LoVo (cell line): Measurements from ENCODE around the gene TEN1.
A peak's percentile ranks its signal among the peaks of the same experiment; 100 is the strongest.
"Not testable (repeated sequence)": the region's sequence is repeated elsewhere in the genome, so short reads cannot be mapped to it uniquely, and the experiment has no call there.

Experiments
- DNase-seq: peaks from one replicate; pipeline ENCODE4 v3.0.0-alpha.2; 2016; ENCODE audit warnings: low spot score

The TEN1 gene

DNA sequence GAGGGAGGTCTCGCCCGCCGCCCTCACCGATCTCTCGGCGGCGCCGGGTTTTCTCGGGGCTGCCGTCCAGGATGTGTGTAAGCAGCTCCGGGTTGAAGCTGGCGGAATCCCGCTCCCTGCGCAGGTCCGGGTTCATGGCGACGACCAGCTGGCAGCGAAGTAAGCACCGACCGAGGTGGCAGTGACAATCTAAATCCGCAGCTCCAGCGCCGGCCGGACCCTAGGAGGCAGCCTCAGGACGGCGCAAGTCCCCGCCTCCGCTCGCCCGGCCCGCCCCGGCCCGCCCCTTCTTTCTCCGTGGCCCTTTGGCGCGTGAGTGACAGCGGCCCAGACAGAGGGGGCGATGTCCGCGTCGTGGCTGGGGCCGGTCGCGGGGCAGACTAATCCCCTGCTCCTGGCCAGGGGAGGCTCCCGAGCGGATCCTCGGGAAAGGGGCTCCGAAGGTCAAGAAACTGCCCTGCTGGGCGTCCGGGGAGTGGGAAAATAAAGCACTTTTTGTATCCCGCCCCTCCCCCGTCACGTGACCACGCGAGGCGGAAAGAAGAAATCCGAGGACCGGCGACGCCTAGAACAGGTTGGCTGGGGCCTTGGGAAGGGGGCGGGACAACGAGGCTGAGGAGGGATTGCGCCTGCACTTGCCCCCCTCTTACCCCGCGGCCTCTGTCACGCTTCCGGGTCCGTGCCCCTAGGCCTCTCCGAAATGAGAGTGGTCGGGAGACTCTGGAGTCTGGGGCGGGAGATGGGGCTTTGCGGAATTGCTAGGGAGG is at the start of gene TEN1, which contains the start of gene ACOX1:
Gene TEN1, plus strand, starts transcription at position 303 of the 767 bp plus-strand sequence. CDS start 6,953 bp downstream, outside the sequence.
Gene ACOX1, minus strand, starts transcription at position 229 of the 767 bp plus-strand sequence. Its CDS starts 93 bp downstream, at position 136.
- peak; percentile 96 for DNase-seq

- DNase-seq, result no peak
Measured at GRCh38 chr17:75931062-75931461, 48.0 kb upstream of the TEN1 start.

DNA sequence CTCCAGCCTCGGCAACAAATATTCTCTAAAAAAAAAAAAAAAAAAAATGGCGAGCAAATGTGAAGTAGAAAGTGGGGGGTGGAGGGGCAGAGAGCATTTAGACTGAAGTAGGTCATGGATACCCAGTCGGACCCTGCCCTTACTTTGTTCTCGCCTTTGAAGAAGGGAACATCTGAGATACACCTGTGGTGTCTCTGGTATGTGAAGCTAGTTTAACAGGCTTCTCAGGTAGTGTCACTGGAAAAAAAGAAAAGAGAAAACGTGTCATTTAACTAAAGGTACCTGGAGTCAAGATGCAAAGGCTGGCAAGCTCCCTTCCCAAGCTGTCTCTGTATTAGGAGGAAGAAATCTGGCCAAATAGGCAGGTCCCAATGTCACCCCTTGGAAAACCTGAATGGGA is 46.2 kb upstream of the TEN1 start:
- no peak for DNase-seq

GRCh38 chr17:75933808-75934207 is 45.2 kb upstream of the TEN1 start:
- no peak for DNase-seq

DNA sequence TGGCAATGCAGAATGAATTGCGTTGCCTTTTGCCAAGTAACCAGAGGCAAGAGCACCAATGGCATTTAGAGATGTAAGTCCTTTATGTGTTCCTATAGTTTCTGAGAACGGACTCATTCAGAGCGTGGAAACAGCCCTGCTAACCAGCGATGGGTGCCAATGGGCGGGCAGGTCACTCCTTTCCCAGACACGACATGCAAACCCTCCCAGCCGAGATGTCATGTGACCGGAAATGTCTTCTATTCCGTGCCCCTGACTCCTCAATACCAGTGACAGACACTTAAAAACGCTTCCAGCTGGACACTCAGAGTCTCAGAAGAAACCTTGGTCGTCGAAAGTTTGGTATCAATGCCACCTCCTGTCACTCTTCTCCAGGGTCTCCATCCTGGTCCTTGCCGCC is 41.4 kb upstream of the TEN1 start:
- DNase-seq, result no peak

DNA sequence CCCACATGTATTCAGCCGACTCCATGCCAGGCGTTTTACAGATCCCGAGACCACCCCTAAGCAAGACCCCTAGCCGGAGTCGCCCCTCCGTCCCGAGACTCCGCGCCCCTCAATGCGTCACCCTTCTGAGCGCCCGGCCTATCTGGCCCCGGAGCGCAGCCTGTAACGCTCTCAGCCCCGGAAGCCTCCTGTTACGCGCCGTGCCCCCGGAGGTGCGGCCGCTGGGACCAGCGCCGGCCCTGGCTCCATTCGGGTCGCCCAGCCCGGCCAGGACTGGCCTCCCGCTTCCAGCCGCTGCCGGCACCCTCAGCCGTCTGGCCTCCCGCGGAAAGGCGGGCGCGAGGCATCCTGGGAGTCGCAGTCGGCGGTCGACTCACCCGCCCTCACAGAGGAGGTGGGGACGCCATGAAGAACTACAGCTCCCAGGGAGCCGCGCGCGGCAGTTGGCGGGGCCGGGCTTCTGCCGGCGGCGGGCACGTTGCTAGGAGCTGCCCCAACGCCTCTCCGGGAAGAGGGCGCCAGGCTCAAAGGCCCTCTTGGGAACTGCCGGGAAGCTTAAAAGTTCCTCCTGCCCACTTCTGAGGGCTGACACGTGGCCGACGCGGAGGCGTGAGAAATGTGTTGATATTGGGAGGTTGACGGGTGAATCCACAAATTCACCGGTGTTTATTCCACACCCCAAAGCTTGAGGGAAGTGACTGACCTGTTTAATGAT is 38.2 kb upstream of the TEN1 start, which contains the start of gene FBF1:
Gene FBF1, minus strand, starts transcription at position 316 of the 715 bp plus-strand sequence. CDS start 2,893 bp downstream, outside the sequence.
- peak; percentile 96 for DNase-seq

DNA sequence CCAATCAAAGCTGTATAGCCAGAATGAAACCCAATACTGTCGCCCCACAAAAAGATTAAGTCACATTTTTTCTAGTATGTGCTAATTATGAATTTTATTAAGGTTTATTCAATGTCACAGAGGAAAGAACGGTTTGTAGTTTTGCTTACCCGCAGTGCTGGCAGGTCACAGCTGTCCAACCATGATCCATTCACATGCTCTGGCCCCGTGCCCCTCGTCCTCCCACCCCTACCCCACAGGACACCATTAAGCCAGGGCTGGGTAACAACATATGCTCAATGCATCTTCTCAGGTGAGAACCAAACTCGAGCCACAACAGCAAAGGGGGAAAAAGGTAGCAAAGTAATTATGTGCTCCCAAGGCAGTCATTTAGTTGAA is 37.6 kb upstream of the TEN1 start:
- DNase-seq, result no peak

- no peak for DNase-seq
Measured at GRCh38 chr17:75942473-75942872, 36.6 kb upstream of the TEN1 start.

- no peak for DNase-seq
Measured at GRCh38 chr17:75943491-75943890, 35.5 kb upstream of the TEN1 start.

- no peak for DNase-seq
Measured at GRCh38 chr17:75945211-75945610, 33.8 kb upstream of the TEN1 start.

DNA sequence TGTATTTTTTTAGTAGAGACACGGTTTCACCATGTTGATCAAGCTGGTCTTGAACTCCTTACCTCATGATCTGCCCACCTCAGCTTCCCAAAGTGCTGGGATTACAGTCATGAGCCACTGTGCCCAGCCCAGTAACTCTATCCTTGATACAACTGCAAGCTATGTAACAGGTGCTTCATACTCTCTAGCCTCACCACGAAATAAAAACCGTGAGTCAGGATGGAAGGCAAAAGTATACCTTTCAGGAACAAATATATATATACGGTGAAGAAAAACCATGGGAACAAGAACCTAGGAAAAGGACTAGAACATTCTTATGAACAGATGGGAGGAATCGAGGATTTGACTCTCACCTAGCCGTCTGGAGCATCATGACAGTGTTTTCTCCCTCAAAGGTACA is 28.6 kb upstream of the TEN1 start:
- no peak for DNase-seq

GRCh38 chr17:75950855-75951554 is 28.0 kb upstream of the TEN1 start:
- no peak for DNase-seq

DNA sequence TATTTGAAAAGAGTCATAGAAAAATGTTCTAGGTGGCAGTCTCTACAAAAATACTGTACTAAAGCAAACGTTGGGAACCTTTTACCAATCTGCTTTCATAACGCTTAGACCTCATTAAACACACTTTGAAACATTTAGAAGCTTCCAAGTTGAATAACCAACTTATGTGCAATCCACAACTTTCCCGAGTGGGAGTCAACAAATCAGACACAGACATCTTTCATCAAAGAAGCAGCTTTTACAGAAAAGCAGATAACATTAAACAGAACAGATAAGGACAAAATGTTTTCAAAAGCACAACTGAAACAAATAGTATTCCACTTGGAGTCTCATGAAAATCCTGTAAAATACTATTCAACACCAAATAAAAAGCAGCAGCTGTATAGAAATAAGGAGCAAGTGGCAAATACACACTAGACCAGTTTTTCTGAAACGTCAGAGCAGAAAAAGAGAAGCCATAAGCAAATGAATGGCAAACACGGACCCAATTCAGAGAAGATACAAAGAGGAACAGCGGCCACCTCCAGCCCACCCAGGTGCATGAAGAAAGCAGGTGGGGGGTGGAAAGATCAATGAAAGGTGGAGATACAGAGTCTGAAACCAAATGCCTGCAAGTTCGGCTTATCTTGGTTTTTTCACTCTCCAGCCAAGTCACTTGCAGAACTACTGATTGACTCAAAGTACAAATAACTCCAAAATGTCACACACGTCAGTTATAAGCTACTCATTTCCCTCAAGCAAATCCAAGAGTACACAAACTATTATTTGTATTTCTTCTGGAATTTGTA is 19.8 kb upstream of the TEN1 start:
- no peak for DNase-seq

GRCh38 chr17:75959839-75960511 is 19.1 kb upstream of the TEN1 start:
- DNase-seq, result no peak

GRCh38 chr17:75965468-75965867 is 13.6 kb upstream of the TEN1 start:
- DNase-seq, result no peak

- not testable (repeated sequence) for DNase-seq
Measured at GRCh38 chr17:75969044-75969443, 10.0 kb upstream of the TEN1 start.

- no peak for DNase-seq
Measured at GRCh38 chr17:75970011-75970523, 9.0 kb upstream of the TEN1 start.

DNA sequence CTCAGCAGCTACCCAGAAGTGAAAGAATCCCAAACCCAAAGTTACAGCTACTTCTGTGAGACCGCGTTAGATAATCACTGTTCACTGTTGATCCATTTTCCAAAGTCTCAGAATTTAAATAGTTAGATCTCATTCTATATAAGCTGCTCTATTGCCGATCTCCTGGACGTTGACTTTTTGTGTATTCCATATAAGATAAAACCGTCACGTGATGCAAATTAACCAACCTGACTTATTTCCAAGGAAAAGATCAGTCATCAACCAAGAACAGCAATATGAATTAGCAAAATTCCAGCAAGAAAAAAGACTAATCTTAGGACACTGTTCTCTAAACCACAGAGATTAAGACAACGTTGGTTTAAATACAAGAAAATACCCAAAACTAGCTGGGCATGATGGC is 8.4 kb upstream of the TEN1 start:
- DNase-seq, result no peak

DNA sequence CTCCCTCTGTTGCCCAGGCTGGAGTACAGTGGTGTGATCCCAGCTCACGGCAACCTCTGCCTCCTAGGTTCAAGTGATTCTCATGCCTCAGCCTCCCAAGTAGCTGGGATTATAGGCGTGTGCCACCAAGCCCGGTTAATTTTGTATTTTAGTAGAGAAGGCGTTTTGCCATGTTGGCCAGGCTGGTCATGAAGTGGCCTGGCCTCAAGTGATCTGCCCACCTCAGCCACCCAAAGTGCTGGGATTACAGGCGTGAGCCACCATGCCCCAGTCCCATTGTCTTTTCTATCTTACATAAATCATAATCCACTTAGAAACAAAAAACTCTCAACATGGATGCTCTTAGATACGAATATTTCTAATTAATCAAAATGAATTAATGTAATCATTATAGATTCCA is 3.9 kb upstream of the TEN1 start:
- not testable (repeated sequence) for DNase-seq

GRCh38 chr17:75975757-75976174 is 3.3 kb upstream of the TEN1 start:
- DNase-seq, result no peak
